Activated naive CD4-positive, alpha-beta T cell treated with anti-CD3 and anti-CD28 coated beads, Interleukin-2, amount 50 U/mL, for 16 hours (primary cell): ENCODE measurements around the gene AHRR.

ENCODE experiments used
- DNase-seq: peaks from one replicate; pipeline ENCODE4 v3.0.0-alpha.2; 2020

AHRR gene

GRCh38 chr5:431001-431710, 109.6 kb downstream of the AHRR start:
- peak; percentile 66 for DNase-seq

GRCh38 chr5:431711-432050, 110.2 kb downstream of the AHRR start:
- no peak for DNase-seq

GRCh38 chr5:432201-432927, 110.8 kb downstream of the AHRR start:
- no peak for DNase-seq

- DNase-seq: peak; percentile 5
Measured at GRCh38 chr5:432928-433791, 111.6 kb downstream of the AHRR start.

- DNase-seq: no peak
Measured at GRCh38 chr5:433836-434235, 112.3 kb downstream of the AHRR start.

GRCh38 chr5:434443-435146, 113.1 kb downstream of the AHRR start:
- DNase-seq: no peak

- no peak for DNase-seq
Measured at GRCh38 chr5:435156-435790, 113.8 kb downstream of the AHRR start.

- peak; percentile 14 for DNase-seq
Measured at GRCh38 chr5:435961-436640, 114.6 kb downstream of the AHRR start.

GRCh38 chr5:436641-436975, 115.1 kb downstream of the AHRR start:
- no peak for DNase-seq

GRCh38 chr5:437281-437771, 115.8 kb downstream of the AHRR start:
- DNase-seq: no peak

GRCh38 chr5:438481-438981, 117.0 kb downstream of the AHRR start:
- DNase-seq: no peak

GRCh38 chr5:439181-439580, 117.7 kb downstream of the AHRR start:
- no peak for DNase-seq

GRCh38 chr5:439636-440035, 118.1 kb downstream of the AHRR start:
- no peak for DNase-seq

- DNase-seq: no peak
Measured at GRCh38 chr5:440401-441201, 119.1 kb downstream of the AHRR start.

GRCh38 chr5:441996-442334, 120.5 kb downstream of the AHRR start:
- no peak for DNase-seq

- peak; percentile 78 for DNase-seq
Measured at GRCh38 chr5:442335-443238, 121.1 kb downstream of the AHRR start, which contains the start of gene EXOC3. Gene EXOC3 (plus strand): TSS chr5:443176. CDS start chr5:446206, 3,030 bp downstream.

- peak; percentile 54 for DNase-seq
Measured at GRCh38 chr5:443239-444151, 122.0 kb downstream of the AHRR start.

GRCh38 chr5:444226-444625, 122.7 kb downstream of the AHRR start:
- no peak for DNase-seq

GRCh38 chr5:445591-445990, 124.1 kb downstream of the AHRR start:
- DNase-seq: no peak
